KMS-11 (cell line): ENCODE data around the gene ARFGAP1.

ENCODE experiments used
- H2AFZ ChIP-seq: fragments of 200-600 bp; sonication (generic); 2 replicates; pipeline ENCODE4 v1.6.1; 2016; ENCODE audit warnings: antibody characterized with exemption, mixed run types, low read depth
- H3K27ac ChIP-seq: fragments of 200-600 bp; sonication (generic); 2 replicates; pipeline ENCODE4 v1.6.1; 2016; ENCODE audit warnings: mild to moderate bottlenecking, mixed run types
- H3K27me3 ChIP-seq: fragments of 200-600 bp; sonication (generic); 2 replicates; pipeline ENCODE4 v1.6.1; 2017; ENCODE audit warnings: mild to moderate bottlenecking, low read depth, mixed run types, moderate library complexity; ENCODE audit not compliant: insufficient read depth
- H3K36me3 ChIP-seq: fragments of 200-600 bp; sonication (generic); 2 replicates; pipeline ENCODE4 v1.6.1; 2017; ENCODE audit warnings: mild to moderate bottlenecking, mixed run types; ENCODE audit not compliant: insufficient read depth
- H3K4me1 ChIP-seq: fragments of 200-600 bp; sonication (generic); 2 replicates; pipeline ENCODE4 v1.6.1; 2016; ENCODE audit warnings: mild to moderate bottlenecking, low read depth, mixed run types; ENCODE audit not compliant: poor library complexity, severe bottlenecking
- H3K4me2 ChIP-seq: fragments of 200-600 bp; sonication (generic); 2 replicates; pipeline ENCODE4 v1.7.0; 2016; ENCODE audit warnings: mild to moderate bottlenecking, mixed run types
- H3K4me3 ChIP-seq: fragments of 200-600 bp; sonication (generic); IDR thresholded peaks from 2 replicates; pipeline ENCODE4 v1.6.1; 2017; ENCODE audit warnings: low read depth, low read length, mixed read lengths; ENCODE audit not compliant: insufficient read depth
- H3K79me2 ChIP-seq: fragments of 200-600 bp; sonication (generic); 2 replicates; pipeline ENCODE4 v1.6.1; 2016; ENCODE audit warnings: low read depth, mixed run types; ENCODE audit not compliant: insufficient read depth
- H3K9ac ChIP-seq: fragments of 200-600 bp; sonication (generic); 2 replicates; pipeline ENCODE4 v1.6.1; 2016; ENCODE audit warnings: mild to moderate bottlenecking, mixed run types
- H4K20me1 ChIP-seq: fragments of 200-600 bp; sonication (generic); 2 replicates; pipeline ENCODE4 v1.6.1; 2016; ENCODE audit warnings: mild to moderate bottlenecking, mixed run types; ENCODE audit not compliant: insufficient read depth
- CTCF ChIP-seq: fragments of 200-600 bp; sonication (generic); conservative IDR thresholded peaks from 2 replicates; pipeline ENCODE4 v1.6.1; 2017; ENCODE audit warnings: low read depth, mild to moderate bottlenecking, antibody characterized with exemption, low read length, moderate library complexity, mixed read lengths

Gene ARFGAP1

GRCh38 chr20:63290677-63291472 lies 18.3 kb downstream of the ARFGAP1 start:
- no peaks in the 10 kb centered on the region for H3K79me2 ChIP-seq
- no peak overlapping the region for H3K4me2 ChIP-seq
- H3K27ac ChIP-seq, result no peak overlapping the region
- H3K27me3 ChIP-seq, result peaks cover 46% of the 10 kb centered on the region
- no peaks in the 10 kb centered on the region for H4K20me1 ChIP-seq
- H2AFZ ChIP-seq, result no peak overlapping the region
- H3K4me1 ChIP-seq, result peaks cover 3% of the 10 kb centered on the region
- H3K36me3 ChIP-seq, result no peaks in the 10 kb centered on the region
- no peak overlapping the region for H3K9ac ChIP-seq
- H3K4me3 ChIP-seq, result no peak overlapping the region
- peak; percentile 58 for TF ChIP-seq CTCF

- Histone ChIP-seq H3K27ac (no peak overlapping the region), H3K79me2 (no peaks in the 10 kb centered on the region), H4K20me1 (no peaks in the 10 kb centered on the region), H3K4me3 (no peak overlapping the region), H3K4me1 (peaks cover 3% of the 10 kb centered on the region), H3K27me3 (peaks cover 56% of the 10 kb centered on the region), H3K9ac (no peak overlapping the region), H2AFZ (no peak overlapping the region), H3K36me3 (no peaks in the 10 kb centered on the region), H3K4me2 (no peak overlapping the region)
- TF ChIP-seq CTCF, result no peak
Measured at GRCh38 chr20:63291811-63292210, 19.2 kb downstream of the ARFGAP1 start.

GRCh38 chr20:63292292-63292701 lies 19.7 kb downstream of the ARFGAP1 start:
- TF ChIP-seq CTCF, result no peak
- Histone ChIP-seq H3K79me2 (no peaks in the 10 kb centered on the region), H2AFZ (no peak overlapping the region), H3K4me1 (peaks cover 3% of the 10 kb centered on the region), H3K4me2 (no peak overlapping the region), H3K27ac (no peak overlapping the region), H3K27me3 (peaks cover 60% of the 10 kb centered on the region), H3K4me3 (no peak overlapping the region), H3K9ac (no peak overlapping the region), H4K20me1 (no peaks in the 10 kb centered on the region), H3K36me3 (no peaks in the 10 kb centered on the region)

GRCh38 chr20:63292904-63293303 lies 20.3 kb downstream of the ARFGAP1 start, which contains the start of gene COL20A1:
Gene COL20A1, plus strand, starts transcription at chr20:63293186. Its CDS starts 1,922 bp downstream, at chr20:63295108.
- Histone ChIP-seq H3K27me3 (peaks cover 66% of the 10 kb centered on the region), H3K27ac (no peak within 1 kb of the TSS), H2AFZ (no peak within 1 kb of the TSS), H3K9ac (no peak within 1 kb of the TSS), H4K20me1 (no peaks in the 10 kb centered on the region), H3K79me2 (no peaks in the 10 kb centered on the region), H3K4me3 (no peak within 1 kb of the TSS), H3K4me1 (peaks cover 3% of the 10 kb centered on the region), H3K36me3 (no peaks in the 10 kb centered on the region), H3K4me2 (no peak within 1 kb of the TSS)
- TF ChIP-seq CTCF, result no peak
